H1 (cell line): Measurements from ENCODE around the gene RPS3A. TPM values are rescaled to one million over a fixed set of nuclear protein-coding genes. Genes with fewer than 3 reads are reported as not detected.

Experiments
- CTCF ChIA-PET: fragments of 300-600 bp; sonication (Branson Sonifier 250); formaldehyde crosslinking; loops from one replicate; lab custom pipeline; 2021; ENCODE audit not compliant: partially characterized antibody; lab: Charles Lee
- POLR2A ChIA-PET: fragments of 300-600 bp; sonication (Branson Sonifier 250); formaldehyde crosslinking; loops from one replicate; lab custom pipeline; 2021; ENCODE audit warnings: inconsistent platforms; ENCODE audit not compliant: partially characterized antibody; lab: Charles Lee
- DNase-seq, 2 experiments: peaks; one replicate each; pipeline versions ENCODE4 v3.0.0 to v3.0.0-alpha.2; 2010 to 2022; ENCODE audit warnings: low spot score in 2 of 2, low read depth in 1 of 2, mixed read lengths in 1 of 2
- FAIRE-seq: peaks from 2 replicates; lab custom pipeline; 2011; peaks lifted over from hg19 to GRCh38; lab: Jason Lieb, UNC
- H2AFZ ChIP-seq: 2 replicates; pipeline ENCODE4 v1.8.1; 2012; ENCODE audit warnings: low read length, inconsistent platforms
- H2AK5ac ChIP-seq: 2 replicates; pipeline ENCODE4 v1.6.1; 2013; ENCODE audit warnings: low read depth, low read length
- H2BK120ac ChIP-seq: replicated peaks from 2 replicates; pipeline ENCODE3; 2013; ENCODE audit warnings: low read depth, low read length, inconsistent platforms
- H2BK12ac ChIP-seq: 2 replicates; pipeline ENCODE4 v1.6.1; 2013; ENCODE audit warnings: low read depth, low read length
- H2BK15ac ChIP-seq: 2 replicates; pipeline ENCODE4 v1.6.1; 2013; ENCODE audit warnings: low read length
- H2BK20ac ChIP-seq: 2 replicates; pipeline ENCODE4 v1.6.1; 2013; ENCODE audit warnings: low read length
- H2BK5ac ChIP-seq: 2 replicates; pipeline ENCODE4 v1.6.1; 2013; ENCODE audit warnings: low read depth, low read length
- H3K14ac ChIP-seq: 2 replicates; pipeline ENCODE4 v1.6.1; 2013; ENCODE audit warnings: inconsistent platforms; ENCODE audit not compliant: insufficient read length
- H3K18ac ChIP-seq: 2 replicates; pipeline ENCODE4 v1.6.1; 2013; ENCODE audit warnings: low read length; ENCODE audit errors: extremely low read depth
- H3K23ac ChIP-seq: 2 replicates; pipeline ENCODE4 v1.6.1; 2013; ENCODE audit warnings: inconsistent platforms; ENCODE audit not compliant: insufficient read length
- H3K23me2 ChIP-seq: 2 replicates; pipeline ENCODE4 v1.6.1; 2013; ENCODE audit warnings: low read depth, low read length
- H3K27ac ChIP-seq: 2 replicates; pipeline ENCODE4 v1.6.1; 2011; ENCODE audit warnings: low read depth, low read length, inconsistent platforms
- H3K27me3 ChIP-seq, 4 experiments: replicated peaks in 1 of 4; 1 replicate in 1 of 4; 2 replicates in 3 of 4; pipeline versions ENCODE4 v1.6.1 to v1.8.1; 2011 to 2013; ENCODE audit warnings: low read length in 3 of 4, mild to moderate bottlenecking in 3 of 4, inconsistent platforms in 2 of 4, mixed read lengths in 2 of 4, moderate library complexity in 1 of 4; ENCODE audit not compliant: control insufficient read depth in 3 of 4, insufficient read depth in 3 of 4; ENCODE audit errors: extremely low read depth in 1 of 4
- H3K36me3 ChIP-seq, 4 experiments: 2 replicates each; pipeline versions ENCODE4 v1.6.1 to v1.8.1; 2011 to 2013; ENCODE audit warnings: mild to moderate bottlenecking in 4 of 4, low read length in 3 of 4, moderate library complexity in 2 of 4, control low read depth in 1 of 4, inconsistent platforms in 1 of 4; ENCODE audit not compliant: insufficient read depth in 4 of 4, control insufficient read depth in 2 of 4
- H3K4ac ChIP-seq: replicated peaks from 2 replicates; pipeline ENCODE3; 2013; ENCODE audit warnings: low read length, low read depth, mixed read lengths, inconsistent platforms; ENCODE audit not compliant: insufficient read length
- H3K4me1 ChIP-seq, 4 experiments: replicated peaks in 1 of 4; 1 replicate in 1 of 4; 2 replicates in 3 of 4; pipeline versions ENCODE4 v1.6.1 to v1.8.1; 2011 to 2013; ENCODE audit warnings: low read length in 3 of 4, inconsistent platforms in 2 of 4, mixed read lengths in 1 of 4; ENCODE audit not compliant: insufficient read depth in 4 of 4, control insufficient read depth in 3 of 4
- H3K4me2 ChIP-seq, 2 experiments: 2 replicates each; pipeline versions ENCODE4 v1.6.1 to v1.8.1; 2011 to 2013; ENCODE audit warnings: low read depth in 2 of 2, low read length in 2 of 2, control low read depth in 1 of 2, inconsistent platforms in 1 of 2, mild to moderate bottlenecking in 1 of 2; ENCODE audit not compliant: insufficient read depth in 1 of 2
- H3K4me3 ChIP-seq, 4 experiments: fragments of 200-600, 300-600 bp in 1 of 4; sonication (generic), shearing (Covaris generic), sonication (Bioruptor Twin) in 1 of 4; 2 replicates each; pipeline versions ENCODE4 v1.5.1 to v1.8.1; 2011 to 2016; ENCODE audit warnings: low read length in 4 of 4, low read depth in 3 of 4, control low read depth in 2 of 4, inconsistent platforms in 2 of 4, mild to moderate bottlenecking in 2 of 4, mixed read lengths in 1 of 4, moderate library complexity in 1 of 4; ENCODE audit not compliant: insufficient read depth in 2 of 4; ENCODE audit errors: extremely low read depth in 1 of 4
- H3K56ac ChIP-seq: replicated peaks from 2 replicates; pipeline ENCODE3; 2013; ENCODE audit warnings: low read depth, mild to moderate bottlenecking, mixed read lengths, low read length, inconsistent platforms; ENCODE audit not compliant: insufficient read length
- H3K79me1 ChIP-seq: 2 replicates; pipeline ENCODE4 v1.6.1; 2013; ENCODE audit warnings: low read depth, low read length, control low read depth
- H3K79me2 ChIP-seq, 2 experiments: 2 replicates each; pipeline versions ENCODE4 v1.6.1 to v1.8.1; 2012 to 2013; ENCODE audit warnings: low read length in 2 of 2, mild to moderate bottlenecking in 2 of 2, inconsistent platforms in 1 of 2; ENCODE audit not compliant: insufficient read depth in 2 of 2, control insufficient read depth in 1 of 2
- H3K9ac ChIP-seq, 4 experiments: replicated peaks in 1 of 4; 1 replicate in 1 of 4; 2 replicates in 3 of 4; pipeline versions ENCODE4 v1.6.1 to v1.8.1; 2011 to 2013; ENCODE audit warnings: low read depth in 3 of 4, low read length in 3 of 4, control low read depth in 2 of 4, mild to moderate bottlenecking in 2 of 4, moderate library complexity in 2 of 4, inconsistent platforms in 1 of 4; ENCODE audit errors: extremely low read depth in 1 of 4
- H3K9me3 ChIP-seq, 2 experiments: 2 replicates each; pipeline versions ENCODE4 v1.6.1 to v1.8.1; 2012 to 2013; ENCODE audit warnings: mild to moderate bottlenecking in 2 of 2, moderate library complexity in 2 of 2, control low read depth in 1 of 2, inconsistent platforms in 1 of 2, low read depth in 1 of 2, low read length in 1 of 2, mixed read lengths in 1 of 2; ENCODE audit not compliant: insufficient read depth in 2 of 2
- H4K20me1 ChIP-seq, 2 experiments: replicated peaks in 1 of 2; 2 replicates each; pipeline versions ENCODE3 to v1.8.1; 2011 to 2013; ENCODE audit warnings: inconsistent platforms in 2 of 2, low read length in 2 of 2, mild to moderate bottlenecking in 1 of 2; ENCODE audit not compliant: insufficient read depth in 2 of 2, control insufficient read depth in 1 of 2
- H4K5ac ChIP-seq: 2 replicates; pipeline ENCODE4 v1.6.1; 2013; ENCODE audit warnings: low read length, low read depth, mixed read lengths, inconsistent platforms; ENCODE audit not compliant: insufficient read length
- H4K8ac ChIP-seq: 2 replicates; pipeline ENCODE4 v1.8.0; 2013; ENCODE audit warnings: mild to moderate bottlenecking, moderate library complexity, low read length, inconsistent platforms; ENCODE audit not compliant: insufficient read depth; ENCODE audit errors: extremely low read depth
- H4K91ac ChIP-seq: replicated peaks from 2 replicates; pipeline ENCODE3; 2013; ENCODE audit warnings: low read length, mixed read lengths, inconsistent platforms; ENCODE audit not compliant: insufficient read length
- BACH1 ChIP-seq: IDR thresholded peaks from 2 replicates; pipeline ENCODE4 v1.6.1; 2012; ENCODE audit warnings: low read length, improper control_type of control experiment
- BCL11A ChIP-seq, 2 experiments: IDR thresholded peaks; one replicate each; pipeline ENCODE4 v1.6.1; 2011; ENCODE audit warnings: low read depth in 2 of 2, low read length in 2 of 2, mild to moderate bottlenecking in 2 of 2
- CHD1 ChIP-seq: IDR thresholded peaks from 2 replicates; pipeline ENCODE4 v1.6.1; 2012; ENCODE audit warnings: low read depth, low read length, improper control_type of control experiment
- CHD2 ChIP-seq: IDR thresholded peaks from 2 replicates; pipeline ENCODE4 v1.6.1; 2012; ENCODE audit warnings: low read length, improper control_type of control experiment
- FOSL1 ChIP-seq: IDR thresholded peaks from 2 replicates; pipeline ENCODE4 v1.6.1; 2011; ENCODE audit warnings: mild to moderate bottlenecking, low read depth, low read length, moderate library complexity; ENCODE audit not compliant: insufficient read depth
- GTF2F1 ChIP-seq: IDR thresholded peaks from 2 replicates; pipeline ENCODE4 v1.6.1; 2012; ENCODE audit warnings: low read depth, low read length, improper control_type of control experiment, borderline replicate concordance
- JUND ChIP-seq: IDR thresholded peaks from 2 replicates; pipeline ENCODE4 v1.6.1; 2011; ENCODE audit warnings: mild to moderate bottlenecking, improper control_type of control experiment, low read length
- KDM4A ChIP-seq: IDR thresholded peaks from one replicate; pipeline ENCODE4 v1.7.1; 2012; ENCODE audit warnings: low read depth, mild to moderate bottlenecking, moderate library complexity, low read length, inconsistent platforms; ENCODE audit not compliant: severe bottlenecking
- POLR2AphosphoS5 ChIP-seq: IDR thresholded peaks from 2 replicates; pipeline ENCODE4 v1.6.1; 2011; ENCODE audit warnings: low read depth, low read length
- SIN3A ChIP-seq, 2 experiments: IDR thresholded peaks in 1 of 2; conservative IDR thresholded peaks in 1 of 2; 2 replicates each; pipeline ENCODE4 v1.6.1; 2011 to 2012; ENCODE audit warnings: low read length in 2 of 2, improper control_type of control experiment in 1 of 2, low read depth in 1 of 2, mild to moderate bottlenecking in 1 of 2
- SP1 ChIP-seq: IDR thresholded peaks from 2 replicates; pipeline ENCODE4 v1.6.1; 2011; ENCODE audit warnings: low read depth, low read length
- SP2 ChIP-seq: IDR thresholded peaks from 2 replicates; pipeline ENCODE4 v1.6.1; 2012; ENCODE audit warnings: mild to moderate bottlenecking, low read length, inconsistent platforms
- SUZ12 ChIP-seq: fragments of 200-600 bp; sonication (generic); IDR thresholded peaks from 2 replicates; pipeline ENCODE4 v1.6.1; 2012; ENCODE audit warnings: mild to moderate bottlenecking, inconsistent platforms, low read length, moderate library complexity, mixed read lengths
- USF2 ChIP-seq: IDR thresholded peaks from 2 replicates; pipeline ENCODE4 v1.6.1; 2011; ENCODE audit warnings: low read length, improper control_type of control experiment
- WGBS, 2 experiments: shearing (Covaris generic) in 1 of 2; methylation state at CpG; one replicate each; pipeline versions ENCODE4 v1.1.6 to v1.1.7; 2013 to 2015; ENCODE audit warnings: low lambda C conversion rate in 2 of 2, mixed read lengths in 2 of 2, inconsistent platforms in 1 of 2, low coverage in 1 of 2, missing lambda C conversion rate in 1 of 2; ENCODE audit not compliant: insufficient replicate concordance in 2 of 2, insufficient coverage in 1 of 2, insufficient read length in 1 of 2; ENCODE audit errors: extremely low coverage in 1 of 2, missing lambda C conversion rate in 1 of 2; 5-methylcytosine and 5-hydroxymethylcytosine counted together
- polyA plus RNA-seq, 7 experiments: library from polyadenylated mRNA; depleted of rRNA in 3 of 7; stranded (reverse) in 5 of 7; unstranded in 2 of 7; fragments of >200 nt in 5 of 7; fragments of 200-250 nt in 2 of 7; gene quantifications; 1 replicate in 5 of 7; 2 replicates in 1 of 7; 4 replicates in 1 of 7; pipeline versions ENCODE4 v1.2.1 to v1.2.3, GENCODE V29; 2011 to 2013; ENCODE audit warnings: missing spikeins in 2 of 7, mixed read lengths in 2 of 7
- total RNA-seq: library from RNA; stranded (reverse); fragmentation: NEBNext Ultra II Directional; extraction: Animal tissue kit (Norgen Biotek cat#: 25700); gene quantifications from 2 replicates; pipeline ENCODE4 v1.2.1, GENCODE V29; 2021

RPS3A gene
- total and polyA plus RNA-seq, 2 of the 8 experiments (the other 6 are each of a cell fraction or from before 2014, with no cell fraction given) = 2,162 to 2,822 TPM

DNA sequence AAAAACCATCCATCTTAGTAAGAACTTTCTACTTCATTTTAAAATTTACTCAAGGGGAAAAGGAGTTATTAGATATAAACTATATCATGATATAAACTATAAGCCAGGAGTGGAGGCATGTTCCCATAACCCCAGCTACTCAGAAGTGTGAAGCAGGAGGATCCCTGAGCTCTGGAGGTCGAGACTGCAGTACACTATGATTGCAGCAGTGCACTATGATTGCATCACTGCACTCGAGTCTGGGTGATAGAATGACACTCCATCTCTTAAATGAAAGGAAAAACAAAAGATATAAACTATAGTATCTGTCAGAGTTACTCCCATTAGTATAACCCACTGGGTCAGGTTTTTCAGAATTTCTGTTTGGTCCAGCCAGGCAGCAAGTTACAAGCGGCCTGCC, 47.6 kb downstream of the RPS3A start:
- no peak for FAIRE-seq
- TF ChIP-seq CHD2 (no peak), JUND (no peak), GTF2F1 (no peak), KDM4A (no peak), SP1 (no peak), SP2 (no peak), BCL11A (IDR thresholded peaks at IDR 0.05; ENCODE audit: low read depth in 2 of 2, low read length in 2 of 2) (no peak), BACH1 (no peak), USF2 (no peak), SUZ12 (no peak), FOSL1 (no peak), POLR2AphosphoS5 (no peak), SIN3A (conservative IDR thresholded peaks at IDR 0.05 in 1 of 2, IDR thresholded peaks at IDR 0.05 in 1 of 2; ENCODE audit: low read depth in 1 of 2, low read length in 2 of 2) (no peak), CHD1 (no peak)

More for the DNA sequence above, 47.6 kb downstream of the RPS3A start:
- H2BK5ac ChIP-seq = no peak overlapping the region
- CTCF ChIA-PET = no interaction called here
- no peak overlapping the region for H3K4ac ChIP-seq
- H2AK5ac ChIP-seq = no peak overlapping the region
- peaks cover 0 to 17% (median 10%) of the 10 kb centered on the region in 4 experiments; a peak in 6 of 8 replicates for H3K36me3 ChIP-seq
- H3K27ac ChIP-seq = no peak overlapping the region
- peaks cover 0 to 4% (median 0%) of the 10 kb centered on the region in 4 experiments; a peak in 1 of 7 replicates for H3K4me1 ChIP-seq
- no peak overlapping the region for H2BK15ac ChIP-seq
- 88% methylated on average over 3 of the region's 3 CpGs; no CpG with 5 or more reads in 1 of the 2 experiments for WGBS, 2 experiments
- no peak overlapping the region for H4K8ac ChIP-seq
- H2BK20ac ChIP-seq = no peak overlapping the region
- no peak overlapping the region for H3K9ac ChIP-seq
- H3K79me2 ChIP-seq = no peaks in the 10 kb centered on the region
- H2BK12ac ChIP-seq = no peak overlapping the region
- H4K20me1 ChIP-seq = no peaks in the 10 kb centered on the region
- no peak for DNase-seq
- H4K5ac ChIP-seq = no peak overlapping the region
- POLR2A ChIA-PET = no interaction called here
- no peak overlapping the region for H3K18ac ChIP-seq
- no peak overlapping the region for H3K4me3 ChIP-seq
- no peak overlapping the region for H3K4me2 ChIP-seq
- H3K79me1 ChIP-seq = no peaks in the 10 kb centered on the region
- no peak overlapping the region for H4K91ac ChIP-seq
- H3K9me3 ChIP-seq = no peaks in the 10 kb centered on the region
- no peak overlapping the region for H3K14ac ChIP-seq
- H3K23ac ChIP-seq = no peak overlapping the region
- H2AFZ ChIP-seq = no peak overlapping the region
- no peak overlapping the region for H3K56ac ChIP-seq
- H2BK120ac ChIP-seq = no peak overlapping the region
- no peaks in the 10 kb centered on the region for H3K23me2 ChIP-seq
- H3K27me3 ChIP-seq = no peaks in the 10 kb centered on the region
